DOHH2 (cell line): ENCODE measurements around the gene DOK7.

Experiments used
- CTCF ChIP-seq: fragments of 200-600 bp; sonication (generic); IDR thresholded peaks from one replicate; pipeline ENCODE4 v1.5.1; 2014; ENCODE audit warnings: antibody characterized with exemption, mild to moderate bottlenecking, low read depth, low read length; ENCODE audit not compliant: poor library complexity, severe bottlenecking
- EZH2phosphoT487 ChIP-seq: fragments of 200-600 bp; sonication (generic); IDR thresholded peaks from 2 replicates; pipeline ENCODE4 v1.6.1; 2017; ENCODE audit warnings: borderline replicate concordance, mild to moderate bottlenecking, antibody characterized with exemption, low read length, moderate library complexity, mixed read lengths

DNA sequence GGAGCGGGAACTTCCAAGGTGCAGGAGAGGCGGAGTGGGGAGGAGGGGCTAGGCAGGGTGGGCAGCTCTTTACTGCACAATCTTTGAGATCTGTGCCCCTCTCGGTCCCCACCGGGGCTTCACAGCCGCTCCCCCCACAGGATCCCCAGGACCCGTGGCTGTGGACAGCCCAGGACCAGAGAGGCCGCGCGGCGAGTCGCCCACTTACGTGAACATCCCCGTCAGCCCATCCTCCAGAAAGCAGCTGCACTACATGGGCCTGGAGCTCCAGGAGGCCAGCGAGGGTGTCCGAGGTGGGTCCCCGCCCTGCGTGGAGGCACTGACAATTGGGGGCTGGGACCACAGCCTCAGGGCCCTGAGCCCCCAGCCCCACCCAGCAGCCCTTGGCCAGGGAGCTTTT is 37.0 kb downstream of the DOK7 start:
- TF ChIP-seq CTCF (no peak), EZH2phosphoT487 (no peak)
